Measurements from ENCODE around the gene CRLF3.
"Not testable (repeated sequence)": the region's sequence is repeated elsewhere in the genome, so short reads cannot be mapped to it uniquely, and the experiment has no call there.

The CRLF3 gene

DNA sequence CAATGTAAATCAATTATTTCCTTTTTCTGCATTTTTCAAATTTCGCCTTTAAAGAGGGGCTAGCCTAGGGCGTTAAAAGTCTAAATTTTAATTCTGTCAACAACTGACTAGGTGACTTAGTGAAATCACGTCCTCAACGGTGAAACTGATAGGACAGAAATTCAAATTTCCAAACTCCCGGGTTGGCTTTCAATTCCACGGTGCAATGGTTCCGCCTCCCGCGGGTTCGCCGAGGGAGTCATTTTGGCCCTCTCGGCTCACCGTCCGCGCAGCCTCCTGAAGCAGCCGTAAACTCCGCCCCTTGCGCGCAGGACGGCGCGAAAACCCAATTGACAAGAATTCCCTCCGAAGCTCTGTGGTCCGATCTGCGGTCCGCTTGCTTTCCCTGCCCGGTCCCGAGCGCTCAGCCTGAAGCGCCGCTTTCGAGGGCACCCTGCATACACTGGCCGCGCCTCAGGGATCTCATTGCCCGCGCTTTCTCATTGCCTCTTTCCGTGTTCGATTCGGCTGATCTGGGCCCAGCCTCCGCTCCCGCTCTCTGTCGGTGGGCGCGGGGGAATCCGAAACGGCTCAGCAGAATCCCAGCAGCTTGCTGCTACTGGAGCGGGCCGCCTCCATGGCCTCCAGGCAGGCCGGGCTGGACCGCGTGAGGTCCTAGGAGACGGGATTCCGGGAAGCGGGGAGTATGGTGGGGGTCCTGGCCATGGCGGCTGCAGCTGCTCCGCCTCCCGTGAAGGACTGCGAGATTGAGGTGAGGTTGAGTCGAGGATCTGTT, 7.4 kb upstream of the CRLF3 start, which contains the start of gene ATAD5:
Gene ATAD5 (plus strand): TSS at position 304 of the 775 bp plus-strand sequence. CDS start 382 bp downstream, at position 686.
- no peaks in the 10 kb centered on the region for H3K36me3 ChIP-seq (ENCODE audit: control insufficient read depth in 2 of 2, insufficient read depth in 2 of 2, low read length in 2 of 2)
- no peaks in the 10 kb centered on the region for H3K9me3 ChIP-seq (ENCODE audit: control insufficient read depth in 2 of 2, low read length in 2 of 2)
- H3K4me3 ChIP-seq (ENCODE audit: low read length in 2 of 2): peak within 1 kb of the TSS; percentile 77 to 91
- H3K27ac ChIP-seq (ENCODE audit: low read length): no peak within 1 kb of the TSS
- no peaks in the 10 kb centered on the region for H3K27me3 ChIP-seq (ENCODE audit: control insufficient read depth in 1 of 2, insufficient read depth in 2 of 2, low read length in 2 of 2)
- H3K4me1 ChIP-seq (ENCODE audit: control insufficient read depth, insufficient read depth, low read length): peaks cover 16% of the 10 kb centered on the region
- H3K9ac ChIP-seq (ENCODE audit: low read length in 2 of 2): peak within 1 kb of the TSS; percentile 76 to 79

DNA sequence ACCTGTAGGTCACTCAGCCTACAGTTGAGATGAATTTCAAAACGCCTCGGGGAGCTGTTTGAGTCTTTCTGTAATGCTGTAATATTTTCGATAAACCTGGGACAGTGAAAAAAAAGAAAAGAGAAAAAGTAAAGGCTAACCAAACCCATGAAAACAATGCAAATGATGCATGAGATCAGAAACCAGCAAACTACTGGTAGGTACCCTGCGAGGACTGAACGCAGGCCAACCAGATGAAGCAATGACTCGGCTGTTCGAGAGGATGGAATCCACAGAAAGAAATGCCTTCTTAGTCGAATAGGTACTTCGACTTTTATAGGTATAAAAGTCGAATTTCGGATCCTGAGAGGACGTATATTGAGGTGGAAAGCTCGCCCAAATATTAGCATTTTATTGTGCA, 6.8 kb upstream of the CRLF3 start:
- H3K4me1 ChIP-seq (ENCODE audit: control insufficient read depth, insufficient read depth, low read length): peaks cover 16% of the 10 kb centered on the region
- no peaks in the 10 kb centered on the region for H3K36me3 ChIP-seq (ENCODE audit: control insufficient read depth in 2 of 2, insufficient read depth in 2 of 2, low read length in 2 of 2)
- no peaks in the 10 kb centered on the region for H3K27me3 ChIP-seq (ENCODE audit: control insufficient read depth in 1 of 2, insufficient read depth in 2 of 2, low read length in 2 of 2)
- no peak overlapping the region for H3K27ac ChIP-seq (ENCODE audit: low read length)
- peak overlapping the region; percentile 51 to 79 for H3K9ac ChIP-seq (ENCODE audit: low read length in 2 of 2)
- peak overlapping the region; percentile 77 to 91 for H3K4me3 ChIP-seq (ENCODE audit: low read length in 2 of 2)
- H3K9me3 ChIP-seq (ENCODE audit: control insufficient read depth in 2 of 2, low read length in 2 of 2): no peaks in the 10 kb centered on the region

DNA sequence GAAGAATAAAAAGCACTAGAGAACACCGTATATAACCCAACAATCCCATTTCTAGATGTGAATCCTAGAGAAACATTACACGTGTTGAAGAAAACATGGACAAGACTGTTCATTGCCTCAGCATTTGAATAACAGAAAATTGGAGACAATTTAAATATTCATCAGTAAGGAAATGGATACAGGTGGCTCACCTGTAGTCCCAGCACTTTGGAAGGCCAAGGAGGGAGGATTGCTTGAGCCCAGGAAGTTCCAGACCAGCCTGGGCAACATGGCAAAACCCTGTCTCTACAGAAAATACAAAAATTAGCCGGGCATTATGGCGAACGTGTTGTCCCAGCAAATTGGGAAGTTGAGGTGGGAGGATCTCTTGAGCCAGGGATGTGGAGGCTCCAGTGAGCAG, 4.5 kb upstream of the CRLF3 start:
- Histone ChIP-seq H3K36me3 (ENCODE audit: control insufficient read depth in 2 of 2, insufficient read depth in 2 of 2, low read length in 2 of 2) (no peaks in the 10 kb centered on the region), H3K27me3 (ENCODE audit: control insufficient read depth in 1 of 2, insufficient read depth in 2 of 2, low read length in 2 of 2) (no peaks in the 10 kb centered on the region), H3K9me3 (ENCODE audit: control insufficient read depth in 2 of 2, low read length in 2 of 2) (no peaks in the 10 kb centered on the region), H3K4me1 (ENCODE audit: control insufficient read depth, insufficient read depth, low read length) (peaks cover 21% of the 10 kb centered on the region), H3K4me3 (ENCODE audit: low read length in 2 of 2) (no peak overlapping the region), H3K9ac (ENCODE audit: low read length in 2 of 2) (no peak overlapping the region), H3K27ac (ENCODE audit: low read length) (no peak overlapping the region)

DNA sequence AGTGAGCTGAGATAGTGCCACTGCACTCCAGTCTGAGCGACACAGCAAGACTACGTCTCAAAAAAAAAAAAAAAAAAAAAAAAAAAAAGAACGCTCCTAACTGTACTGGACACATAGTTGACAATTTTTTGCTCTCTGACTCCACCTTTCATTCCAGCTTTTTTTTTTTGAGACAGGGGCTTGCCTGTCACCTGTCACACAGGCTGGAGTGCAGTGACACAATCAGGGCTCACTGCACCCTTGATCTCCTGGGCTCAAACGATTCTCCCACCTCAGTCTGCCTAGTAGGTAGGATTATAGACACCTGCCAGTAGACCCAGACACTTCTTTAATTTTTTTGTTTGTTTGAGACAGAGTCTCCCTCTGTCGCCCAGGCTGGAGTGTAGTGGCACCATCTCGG, 2.6 kb upstream of the CRLF3 start:
- no peaks in the 10 kb centered on the region for H3K36me3 ChIP-seq (ENCODE audit: control insufficient read depth in 2 of 2, insufficient read depth in 2 of 2, low read length in 2 of 2)

DNA sequence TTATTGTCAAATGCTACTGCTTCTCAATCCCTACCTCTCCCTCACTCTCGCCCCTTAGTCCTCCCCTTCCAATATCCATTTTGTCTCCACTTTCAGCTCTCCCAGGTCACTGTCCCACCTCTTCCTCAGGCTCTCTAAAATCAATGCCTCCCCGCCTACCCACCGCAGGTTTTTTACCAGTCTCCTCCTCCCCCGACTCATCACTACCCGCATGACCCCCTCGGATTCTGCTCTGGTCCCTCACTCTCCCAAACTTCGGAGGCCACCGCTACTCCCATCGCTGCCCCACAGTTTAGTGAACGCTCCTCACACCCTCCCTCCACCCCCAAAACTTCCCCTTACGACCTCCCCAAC, 513 bp downstream of the CRLF3 start:
- peak overlapping the region; percentile 31 for H3K27ac ChIP-seq (ENCODE audit: low read length)
- no peaks in the 10 kb centered on the region for H3K36me3 ChIP-seq (ENCODE audit: control insufficient read depth in 2 of 2, insufficient read depth in 2 of 2, low read length in 2 of 2)
- H3K9me3 ChIP-seq (ENCODE audit: control insufficient read depth in 2 of 2, low read length in 2 of 2): no peaks in the 10 kb centered on the region
- peaks cover 7% of the 10 kb centered on the region for H3K4me1 ChIP-seq (ENCODE audit: control insufficient read depth, insufficient read depth, low read length)
- H3K27me3 ChIP-seq (ENCODE audit: control insufficient read depth in 1 of 2, insufficient read depth in 2 of 2, low read length in 2 of 2): no peaks in the 10 kb centered on the region
- peak overlapping the region; percentile 89 to 94 for H3K4me3 ChIP-seq (ENCODE audit: low read length in 2 of 2)
- H3K9ac ChIP-seq (ENCODE audit: low read length in 2 of 2): peak overlapping the region; percentile 80 to 89

More for the DNA sequence above, 2.6 kb upstream of the CRLF3 start:
- Histone ChIP-seq H3K9ac (ENCODE audit: low read length in 2 of 2) (no peak overlapping the region), H3K9me3 (ENCODE audit: control insufficient read depth in 2 of 2, low read length in 2 of 2) (no peaks in the 10 kb centered on the region), H3K4me3 (ENCODE audit: low read length in 2 of 2) (no peak overlapping the region), H3K27me3 (ENCODE audit: control insufficient read depth in 1 of 2, insufficient read depth in 2 of 2, low read length in 2 of 2) (no peaks in the 10 kb centered on the region), H3K27ac (ENCODE audit: low read length) (no peak overlapping the region), H3K4me1 (ENCODE audit: control insufficient read depth, insufficient read depth, low read length) (peaks cover 16% of the 10 kb centered on the region)

DNA sequence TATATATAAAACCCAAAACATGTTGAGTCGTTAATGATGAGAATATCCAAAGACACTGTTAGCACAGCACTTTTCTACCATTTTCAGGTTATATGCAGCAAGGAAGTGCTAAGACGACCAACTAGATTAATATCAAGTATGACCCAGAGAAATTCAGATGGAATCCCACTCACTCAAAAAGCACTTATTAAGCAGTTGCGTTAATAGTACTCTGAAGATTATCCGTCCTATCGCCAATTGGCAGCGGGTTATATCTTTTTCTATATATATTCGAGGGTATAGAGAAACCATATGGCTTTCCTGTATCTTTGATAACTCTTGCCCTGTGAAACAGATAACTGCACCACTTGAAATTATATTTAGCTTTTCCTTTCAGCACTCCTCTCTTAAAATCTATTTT, 1.1 kb downstream of the CRLF3 start:
- H3K9me3 ChIP-seq (ENCODE audit: control insufficient read depth in 2 of 2, low read length in 2 of 2): no peaks in the 10 kb centered on the region
- peak overlapping the region; percentile 89 to 94 for H3K4me3 ChIP-seq (ENCODE audit: low read length in 2 of 2)
- H3K36me3 ChIP-seq (ENCODE audit: control insufficient read depth in 2 of 2, insufficient read depth in 2 of 2, low read length in 2 of 2): no peaks in the 10 kb centered on the region
- peaks cover 7% of the 10 kb centered on the region for H3K4me1 ChIP-seq (ENCODE audit: control insufficient read depth, insufficient read depth, low read length)
- H3K9ac ChIP-seq (ENCODE audit: low read length in 2 of 2): peak overlapping the region; percentile 80 to 89
- H3K27ac ChIP-seq (ENCODE audit: low read length): no peak overlapping the region
- no peaks in the 10 kb centered on the region for H3K27me3 ChIP-seq (ENCODE audit: control insufficient read depth in 1 of 2, insufficient read depth in 2 of 2, low read length in 2 of 2)

DNA sequence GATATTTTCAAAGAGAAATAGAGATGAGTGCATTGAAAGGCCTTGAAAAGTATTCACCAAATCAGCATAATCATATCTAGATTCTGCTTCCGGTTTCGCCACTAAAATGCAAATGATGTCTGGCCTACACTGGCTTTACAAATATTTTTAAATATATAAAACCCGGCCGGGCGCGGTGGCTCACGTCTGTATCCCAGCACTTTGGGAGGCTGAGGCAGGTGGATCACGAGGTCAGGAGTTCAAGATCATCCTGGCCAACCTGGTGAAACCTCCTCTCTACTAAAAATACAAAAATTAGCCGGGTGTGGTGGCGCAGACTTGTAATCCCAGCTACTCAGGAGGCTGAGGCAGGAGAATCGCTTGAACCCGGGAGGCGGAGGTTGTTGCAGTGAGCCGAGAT, 1.6 kb downstream of the CRLF3 start:
- not testable (repeated sequence) for H3K36me3 ChIP-seq (ENCODE audit: control insufficient read depth in 2 of 2, insufficient read depth in 2 of 2, low read length in 2 of 2); H3K4me3 ChIP-seq (ENCODE audit: low read length in 2 of 2); H3K4me1 ChIP-seq (ENCODE audit: control insufficient read depth, insufficient read depth, low read length); H3K27me3 ChIP-seq (ENCODE audit: control insufficient read depth in 1 of 2, insufficient read depth in 2 of 2, low read length in 2 of 2); H3K27ac ChIP-seq (ENCODE audit: low read length); H3K9me3 ChIP-seq (ENCODE audit: control insufficient read depth in 2 of 2, low read length in 2 of 2); H3K9ac ChIP-seq (ENCODE audit: low read length in 2 of 2)

DNA sequence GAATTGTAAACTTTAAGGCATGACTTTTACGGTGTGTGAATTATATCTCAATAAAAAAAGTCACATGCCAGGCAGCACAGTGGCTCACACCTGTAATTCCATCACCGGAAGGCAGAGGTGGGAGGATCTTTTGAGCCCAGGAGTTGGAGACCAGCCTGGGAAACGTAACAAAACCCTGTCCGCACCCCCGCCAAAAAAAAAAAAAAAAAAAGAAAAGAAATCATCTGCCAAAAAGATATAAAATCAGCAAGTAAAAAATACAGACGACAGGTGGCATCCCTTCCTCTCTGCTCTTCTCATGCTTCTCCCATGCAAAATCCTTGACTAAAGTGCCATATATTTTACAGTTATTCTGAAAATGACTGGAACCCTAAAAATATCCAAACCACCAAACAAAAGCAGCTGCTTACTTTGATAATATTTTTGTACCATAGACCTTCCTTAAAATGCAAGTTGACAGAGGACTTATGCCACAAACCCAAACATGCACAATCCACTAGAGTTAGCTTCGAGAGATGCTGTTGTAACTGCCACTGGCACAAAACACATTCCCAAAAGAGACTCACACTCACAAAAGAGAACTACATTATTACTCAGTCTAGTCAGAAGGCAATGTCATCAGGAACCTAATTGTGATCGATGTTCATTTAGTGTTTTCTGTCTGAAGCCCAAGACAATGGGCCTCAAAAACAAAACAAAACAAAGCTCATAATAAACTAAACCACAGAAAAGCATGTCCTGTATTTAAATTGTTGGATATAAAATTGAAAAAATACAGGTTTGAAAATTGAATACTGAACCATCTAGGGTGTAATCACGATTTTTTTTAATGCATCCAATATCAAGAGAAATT, 2.4 kb downstream of the CRLF3 start:
- H3K36me3 ChIP-seq (ENCODE audit: control insufficient read depth in 2 of 2, insufficient read depth in 2 of 2, low read length in 2 of 2): no peaks in the 10 kb centered on the region
- H3K4me3 ChIP-seq (ENCODE audit: low read length in 2 of 2): no peak overlapping the region
- H3K27ac ChIP-seq (ENCODE audit: low read length): no peak overlapping the region
- H3K9ac ChIP-seq (ENCODE audit: low read length in 2 of 2): no peak overlapping the region
- no peaks in the 10 kb centered on the region for H3K27me3 ChIP-seq (ENCODE audit: control insufficient read depth in 1 of 2, insufficient read depth in 2 of 2, low read length in 2 of 2)
- no peaks in the 10 kb centered on the region for H3K9me3 ChIP-seq (ENCODE audit: control insufficient read depth in 2 of 2, low read length in 2 of 2)
- peaks cover 7% of the 10 kb centered on the region for H3K4me1 ChIP-seq (ENCODE audit: control insufficient read depth, insufficient read depth, low read length)

DNA sequence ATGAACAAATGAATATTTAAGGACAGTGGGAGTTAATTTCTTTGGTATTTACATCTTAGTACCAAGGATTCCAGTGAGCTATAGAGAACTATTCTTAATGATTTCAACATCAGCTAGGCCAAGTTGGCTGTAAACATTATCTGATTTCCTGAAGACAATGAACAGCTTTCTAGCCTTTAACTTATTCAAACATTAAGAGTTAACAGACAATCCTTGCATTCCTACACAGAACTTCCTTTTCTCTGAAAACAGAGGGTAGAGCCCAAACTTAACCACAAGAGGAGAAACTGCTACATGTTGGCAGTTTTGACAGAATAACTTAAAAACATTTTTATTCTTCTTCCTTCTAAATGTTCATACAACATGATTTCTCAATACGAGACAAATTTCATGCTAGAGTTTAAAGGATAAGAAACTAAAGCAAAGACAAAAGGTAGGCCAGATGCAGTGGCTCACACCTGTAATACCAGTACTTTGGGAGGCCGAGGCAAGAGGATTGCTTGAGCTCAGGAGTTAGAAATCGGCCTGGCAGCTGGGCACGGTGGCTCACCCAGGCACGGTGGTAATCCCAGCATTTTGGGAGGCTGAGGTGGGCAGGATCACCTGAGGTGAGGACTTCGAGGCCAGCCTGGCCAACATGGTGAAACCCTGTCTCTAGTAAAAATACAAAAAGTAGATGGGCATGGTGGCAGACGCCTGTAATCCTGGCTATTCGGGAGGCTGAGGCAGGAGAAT, 4.4 kb downstream of the CRLF3 start:
- no peaks in the 10 kb centered on the region for H3K9me3 ChIP-seq (ENCODE audit: control insufficient read depth in 2 of 2, low read length in 2 of 2)
- peaks cover 7% of the 10 kb centered on the region for H3K4me1 ChIP-seq (ENCODE audit: control insufficient read depth, insufficient read depth, low read length)
- no peak overlapping the region for H3K27ac ChIP-seq (ENCODE audit: low read length)
- no peak overlapping the region for H3K4me3 ChIP-seq (ENCODE audit: low read length in 2 of 2)
- no peaks in the 10 kb centered on the region for H3K27me3 ChIP-seq (ENCODE audit: control insufficient read depth in 1 of 2, insufficient read depth in 2 of 2, low read length in 2 of 2)
- H3K9ac ChIP-seq (ENCODE audit: low read length in 2 of 2): no peak overlapping the region
- no peaks in the 10 kb centered on the region for H3K36me3 ChIP-seq (ENCODE audit: control insufficient read depth in 2 of 2, insufficient read depth in 2 of 2, low read length in 2 of 2)

DNA sequence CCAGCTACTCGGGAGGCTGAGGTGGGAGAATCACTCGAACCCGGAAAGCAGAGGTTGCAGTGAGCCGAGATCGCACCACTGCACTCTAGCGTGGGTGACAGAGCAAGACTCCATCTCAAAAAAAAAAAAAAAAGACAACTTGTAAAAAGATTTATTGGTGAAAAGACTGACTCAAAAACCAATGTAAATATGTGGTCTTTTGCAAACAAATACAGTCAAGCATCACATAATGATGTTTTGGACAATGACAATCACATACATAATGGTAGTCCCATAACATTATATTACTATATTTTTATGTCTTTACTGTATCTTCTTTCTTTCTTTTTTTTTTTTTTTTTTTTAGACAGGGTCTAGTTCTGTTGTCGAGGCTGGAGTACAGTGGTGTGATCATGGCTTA, 8.3 kb downstream of the CRLF3 start:
- no peaks in the 10 kb centered on the region for H3K4me1 ChIP-seq (ENCODE audit: control insufficient read depth, insufficient read depth, low read length)
- H3K4me3 ChIP-seq (ENCODE audit: low read length in 2 of 2): no peak overlapping the region
- H3K27ac ChIP-seq (ENCODE audit: low read length): no peak overlapping the region
- H3K36me3 ChIP-seq (ENCODE audit: control insufficient read depth in 2 of 2, insufficient read depth in 2 of 2, low read length in 2 of 2): no peaks in the 10 kb centered on the region
- no peaks in the 10 kb centered on the region for H3K27me3 ChIP-seq (ENCODE audit: control insufficient read depth in 1 of 2, insufficient read depth in 2 of 2, low read length in 2 of 2)
- no peaks in the 10 kb centered on the region for H3K9me3 ChIP-seq (ENCODE audit: control insufficient read depth in 2 of 2, low read length in 2 of 2)
- no peak overlapping the region for H3K9ac ChIP-seq (ENCODE audit: low read length in 2 of 2)

Data from stomach smooth muscle (tissue), 2 donors.